ENCODE data around the gene PDE4D. TPM values are rescaled to one million over a fixed set of nuclear protein-coding genes. Genes with fewer than 3 reads are reported as not detected.

PDE4D gene
- total RNA-seq, 2 experiments from 2014 or later = 0.50 to 0.51 TPM

DNA sequence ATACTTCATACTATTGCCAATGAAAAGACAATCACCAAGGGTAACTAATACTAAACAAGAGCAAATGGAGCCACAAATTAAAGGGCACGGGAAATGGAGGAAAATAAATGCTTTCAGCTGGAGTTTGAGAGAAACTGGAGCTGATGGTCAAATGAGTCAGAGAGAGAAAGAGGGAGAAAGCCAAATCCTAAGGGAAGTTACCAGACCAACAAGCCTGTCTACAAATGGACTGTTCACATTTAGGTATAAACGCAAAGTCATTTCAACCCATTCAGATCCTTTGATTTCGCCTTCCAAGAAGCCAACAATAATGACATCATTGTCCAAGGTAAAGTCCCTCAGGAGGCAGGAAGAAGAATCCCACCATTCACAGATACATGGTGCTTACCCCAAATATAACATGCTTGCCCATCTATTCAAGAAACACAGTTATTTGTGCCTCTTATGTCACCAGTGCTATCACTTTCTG is 958.9 kb downstream of the PDE4D start:
- Histone ChIP-seq H3K4me1 (ENCODE audit: insufficient read depth, low read length, poor library complexity, severe bottlenecking) (no peaks in the 10 kb centered on the region), H3K79me2 (ENCODE audit: insufficient read depth, low read depth, low read length) (no peaks in the 10 kb centered on the region), H3K4me3 (ENCODE audit: low read depth, low read length, poor library complexity, severe bottlenecking) (no peak overlapping the region), H3K4me2 (ENCODE audit: low read length) (no peak overlapping the region), H3K27ac (ENCODE audit: low read depth, low read length, poor library complexity, severe bottlenecking) (no peak overlapping the region), H2AFZ (ENCODE audit: low read length) (no peak overlapping the region), H3K9me2 (ENCODE audit: insufficient read depth, low read length) (no peaks in the 10 kb centered on the region), H3K36me3 (ENCODE audit: insufficient read depth, low read length) (no peaks in the 10 kb centered on the region), H4K20me1 (ENCODE audit: insufficient read depth, low read length) (no peaks in the 10 kb centered on the region), H3K9me3 (ENCODE audit: low read length) (no peaks in the 10 kb centered on the region)
- TF ChIP-seq, protein P1, sequence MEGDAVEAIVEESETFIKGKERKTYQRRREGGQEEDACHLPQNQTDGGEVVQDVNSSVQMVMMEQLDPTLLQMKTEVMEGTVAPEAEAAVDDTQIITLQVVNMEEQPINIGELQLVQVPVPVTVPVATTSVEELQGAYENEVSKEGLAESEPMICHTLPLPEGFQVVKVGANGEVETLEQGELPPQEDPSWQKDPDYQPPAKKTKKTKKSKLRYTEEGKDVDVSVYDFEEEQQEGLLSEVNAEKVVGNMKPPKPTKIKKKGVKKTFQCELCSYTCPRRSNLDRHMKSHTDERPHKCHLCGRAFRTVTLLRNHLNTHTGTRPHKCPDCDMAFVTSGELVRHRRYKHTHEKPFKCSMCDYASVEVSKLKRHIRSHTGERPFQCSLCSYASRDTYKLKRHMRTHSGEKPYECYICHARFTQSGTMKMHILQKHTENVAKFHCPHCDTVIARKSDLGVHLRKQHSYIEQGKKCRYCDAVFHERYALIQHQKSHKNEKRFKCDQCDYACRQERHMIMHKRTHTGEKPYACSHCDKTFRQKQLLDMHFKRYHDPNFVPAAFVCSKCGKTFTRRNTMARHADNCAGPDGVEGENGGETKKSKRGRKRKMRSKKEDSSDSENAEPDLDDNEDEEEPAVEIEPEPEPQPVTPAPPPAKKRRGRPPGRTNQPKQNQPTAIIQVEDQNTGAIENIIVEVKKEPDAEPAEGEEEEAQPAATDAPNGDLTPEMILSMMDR (conservative IDR thresholded peaks at IDR 0.05; ENCODE audit: low read length) = no peak
- no peak for TF ChIP-seq EZH2phosphoT487 (IDR thresholded peaks at IDR 0.05; ENCODE audit: borderline replicate concordance, low read depth, low read length)
- ChIA-PET POLR2A (no interaction called here), CTCF (ENCODE audit: unreplicated experiment) (no interaction called here)
- intact Hi-C loops (cut with micrococcal nuclease; ENCODE audit: unreplicated experiment) = no loop called here
- BruUV-seq (replicated peaks) = no TSS peak
- DNase-seq (ENCODE audit: low spot score) = no peak

DNA sequence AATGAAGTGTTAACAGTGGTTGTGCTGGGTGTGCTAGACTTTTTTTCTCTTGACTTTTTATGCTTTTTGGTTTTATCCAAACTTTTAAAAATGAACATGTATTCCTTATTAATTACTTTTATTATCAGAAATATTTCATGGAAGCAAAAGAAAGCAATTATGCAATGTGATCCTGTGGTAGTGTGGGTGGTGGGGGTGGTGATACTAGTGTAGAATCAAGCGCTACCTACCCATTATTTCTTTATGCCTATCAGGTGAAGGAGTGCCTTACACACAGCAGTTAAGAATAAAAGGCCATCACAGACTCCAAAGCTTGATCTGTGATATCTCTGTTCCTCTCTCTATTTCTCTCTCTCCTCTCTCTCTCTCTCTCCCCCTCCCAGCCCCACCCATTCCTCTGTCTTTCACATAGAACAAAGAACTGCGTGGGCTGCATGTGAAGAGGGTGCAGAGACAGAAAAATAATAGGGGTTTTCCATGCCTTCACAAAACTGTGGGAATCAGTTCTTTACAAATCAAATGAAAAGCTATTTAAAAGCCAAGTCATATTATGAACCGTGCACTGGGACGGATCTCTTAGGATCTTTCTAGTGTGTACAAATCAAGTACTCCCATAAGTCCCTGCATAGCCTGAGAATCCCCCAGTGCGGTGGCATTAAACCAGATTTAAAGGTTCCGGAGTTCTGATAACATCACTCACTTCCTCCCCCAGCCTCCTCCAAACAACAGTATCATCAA is 959.5 kb downstream of the PDE4D start:
- Histone ChIP-seq H3K4me3 (ENCODE audit: low read depth, low read length, poor library complexity, severe bottlenecking) (no peak overlapping the region), H2AFZ (ENCODE audit: low read length) (no peak overlapping the region), H3K27ac (ENCODE audit: low read depth, low read length, poor library complexity, severe bottlenecking) (no peak overlapping the region), H3K9me3 (ENCODE audit: low read length) (no peaks in the 10 kb centered on the region), H3K9me2 (ENCODE audit: insufficient read depth, low read length) (no peaks in the 10 kb centered on the region), H4K20me1 (ENCODE audit: insufficient read depth, low read length) (no peaks in the 10 kb centered on the region), H3K4me2 (ENCODE audit: low read length) (no peak overlapping the region), H3K36me3 (ENCODE audit: insufficient read depth, low read length) (no peaks in the 10 kb centered on the region), H3K4me1 (ENCODE audit: insufficient read depth, low read length, poor library complexity, severe bottlenecking) (no peaks in the 10 kb centered on the region), H3K79me2 (ENCODE audit: insufficient read depth, low read depth, low read length) (no peaks in the 10 kb centered on the region)
- no peak for DNase-seq (ENCODE audit: low spot score)
- ChIA-PET CTCF (ENCODE audit: unreplicated experiment) (no interaction called here), POLR2A (no interaction called here)
- intact Hi-C loops (cut with micrococcal nuclease; ENCODE audit: unreplicated experiment) = no loop called here
- no TSS peak for BruUV-seq (replicated peaks)
- TF ChIP-seq, protein P1 (conservative IDR thresholded peaks at IDR 0.05; ENCODE audit: low read length) = no peak
- no peak for TF ChIP-seq EZH2phosphoT487 (IDR thresholded peaks at IDR 0.05; ENCODE audit: borderline replicate concordance, low read depth, low read length)

DNA sequence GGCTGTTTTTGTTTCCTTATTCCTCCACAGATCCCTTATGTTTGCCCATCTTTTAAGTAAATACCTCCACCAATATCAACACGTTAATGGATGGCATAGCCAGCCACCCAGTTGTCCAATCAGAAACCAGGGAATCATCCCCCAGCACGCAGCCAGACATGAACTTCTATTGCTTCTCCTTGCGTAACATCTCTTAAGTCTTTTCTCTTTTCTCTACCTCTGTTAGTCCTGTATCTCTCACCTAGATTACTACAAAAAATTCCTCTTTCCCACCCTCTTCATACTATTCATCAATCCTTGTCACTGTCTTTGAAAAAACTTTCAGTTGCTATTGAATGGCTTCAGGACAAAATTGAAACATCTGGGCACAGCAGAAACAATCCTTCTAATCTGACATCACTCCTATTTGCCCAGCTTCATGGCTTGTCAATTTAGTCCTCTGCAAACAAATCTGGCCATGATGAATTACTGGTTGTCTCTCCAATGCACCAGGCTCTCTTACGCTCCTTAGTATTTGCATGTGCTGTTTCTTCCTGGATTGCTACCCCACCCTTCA is 961.4 kb downstream of the PDE4D start:
- no peaks in the 10 kb centered on the region for H3K36me3 ChIP-seq (ENCODE audit: insufficient read depth, low read length)
- H3K4me1 ChIP-seq (ENCODE audit: insufficient read depth, low read length, poor library complexity, severe bottlenecking) = no peaks in the 10 kb centered on the region
- no peaks in the 10 kb centered on the region for H4K20me1 ChIP-seq (ENCODE audit: insufficient read depth, low read length)
- TF ChIP-seq, protein P1 (conservative IDR thresholded peaks at IDR 0.05; ENCODE audit: low read length) = no peak
- no peak for TF ChIP-seq EZH2phosphoT487 (IDR thresholded peaks at IDR 0.05; ENCODE audit: borderline replicate concordance, low read depth, low read length)
- no peak overlapping the region for H3K4me3 ChIP-seq (ENCODE audit: low read depth, low read length, poor library complexity, severe bottlenecking)
- H3K79me2 ChIP-seq (ENCODE audit: insufficient read depth, low read depth, low read length) = no peaks in the 10 kb centered on the region
- no peaks in the 10 kb centered on the region for H3K9me3 ChIP-seq (ENCODE audit: low read length)
- intact Hi-C loops (cut with micrococcal nuclease; ENCODE audit: unreplicated experiment) = no loop called here
- CTCF ChIA-PET (ENCODE audit: unreplicated experiment) = no interaction called here
- no peak overlapping the region for H2AFZ ChIP-seq (ENCODE audit: low read length)
- no peak overlapping the region for H3K4me2 ChIP-seq (ENCODE audit: low read length)
- POLR2A ChIA-PET = no interaction called here
- no peaks in the 10 kb centered on the region for H3K9me2 ChIP-seq (ENCODE audit: insufficient read depth, low read length)
- BruUV-seq (replicated peaks) = no TSS peak
- no peak for DNase-seq (ENCODE audit: low spot score)
- H3K27ac ChIP-seq (ENCODE audit: low read depth, low read length, poor library complexity, severe bottlenecking) = no peak overlapping the region
